Measurements from ENCODE around the gene ZFC3H1.
"Not testable (repeated sequence)": the region's sequence is repeated elsewhere in the genome, so short reads cannot be mapped to it uniquely, and the experiment has no call there.

The ZFC3H1 gene

DNA sequence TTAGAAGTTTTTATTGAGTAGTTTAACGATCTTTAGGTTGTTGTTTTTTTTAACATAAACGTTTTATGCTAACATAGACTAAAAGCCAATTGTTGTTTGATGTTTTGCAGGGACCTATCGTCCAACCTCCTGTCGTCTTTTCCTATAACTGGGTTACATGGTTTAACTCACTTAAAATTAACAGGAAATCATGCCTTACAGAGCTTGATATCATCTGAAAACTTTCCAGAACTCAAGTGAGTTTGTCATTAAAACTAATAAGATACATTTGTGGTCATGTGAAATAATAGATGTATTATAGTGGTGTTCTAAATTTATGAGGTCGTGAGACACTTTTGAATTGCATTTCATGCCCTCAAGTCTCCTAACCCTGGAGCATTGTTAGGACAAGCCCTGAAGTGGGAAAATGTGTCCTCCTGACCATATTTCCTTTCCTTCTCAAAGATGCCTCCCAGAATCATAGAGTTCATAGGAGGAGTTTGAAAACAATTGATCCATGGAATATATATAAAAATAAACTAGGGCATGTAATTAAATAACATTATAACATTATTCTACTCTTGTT, 84.9 kb downstream of the ZFC3H1 start:
- TF ChIP-seq PAX5 (IDR thresholded peaks at IDR 0.05; ENCODE audit: insufficient read depth, low read length, severe bottlenecking) (no peak), TAF1 (IDR thresholded peaks at IDR 0.05; ENCODE audit: low read depth, low read length) (no peak), SPI1 (IDR thresholded peaks at IDR 0.05; ENCODE audit: low read depth, low read length) (no peak), POLR2A (IDR thresholded peaks at IDR 0.05; ENCODE audit: low read depth, low read length) (no peak), POLR2AphosphoS5 (IDR thresholded peaks at IDR 0.05; ENCODE audit: low read depth, low read length) (no peak), POU2F2 (IDR thresholded peaks at IDR 0.05; ENCODE audit: low read depth, low read length) (no peak)
- FAIRE-seq: no peak
- no peak for DNase-seq (ENCODE audit: insufficient read length, low spot score)

DNA sequence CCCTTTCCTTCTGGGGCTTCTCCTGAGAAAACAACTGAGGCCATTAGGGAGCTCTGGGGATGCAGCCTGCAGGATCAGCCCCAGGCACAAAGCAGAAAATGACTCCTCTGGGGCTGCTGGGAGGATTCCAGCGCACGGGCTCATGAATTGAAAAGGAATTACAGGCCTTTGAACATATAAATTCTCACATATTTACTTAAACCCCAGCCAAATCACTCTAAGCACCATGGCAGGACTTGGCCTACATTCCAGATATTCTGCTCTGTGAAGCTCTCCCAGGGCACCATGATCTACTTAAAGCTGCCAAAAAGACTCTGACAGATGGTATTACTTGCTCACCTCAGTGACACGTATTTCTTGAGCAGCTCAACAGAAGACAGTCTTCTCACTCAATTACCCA, 87.2 kb downstream of the ZFC3H1 start:
- FAIRE-seq: no peak

GRCh38 chr12:71569885-71570284, 93.8 kb downstream of the ZFC3H1 start:
- not testable (repeated sequence) for DNase-seq (ENCODE audit: insufficient read length, low spot score); FAIRE-seq

More for the DNA sequence above, 87.2 kb downstream of the ZFC3H1 start:
- DNase-seq (ENCODE audit: insufficient read length, low spot score): no peak
- TF ChIP-seq TAF1 (IDR thresholded peaks at IDR 0.05; ENCODE audit: low read depth, low read length): no peak
- no peak for TF ChIP-seq POLR2AphosphoS5 (IDR thresholded peaks at IDR 0.05; ENCODE audit: low read depth, low read length)
- no peak for TF ChIP-seq POU2F2 (IDR thresholded peaks at IDR 0.05; ENCODE audit: low read depth, low read length)

- no peak for FAIRE-seq
- TF ChIP-seq PAX5 (IDR thresholded peaks at IDR 0.05; ENCODE audit: insufficient read depth, low read length, severe bottlenecking) (no peak), POLR2AphosphoS5 (IDR thresholded peaks at IDR 0.05; ENCODE audit: low read depth, low read length) (no peak), SPI1 (IDR thresholded peaks at IDR 0.05; ENCODE audit: low read depth, low read length) (no peak), POLR2A (IDR thresholded peaks at IDR 0.05; ENCODE audit: low read depth, low read length) (no peak), TAF1 (IDR thresholded peaks at IDR 0.05; ENCODE audit: low read depth, low read length) (no peak), POU2F2 (IDR thresholded peaks at IDR 0.05; ENCODE audit: low read depth, low read length) (no peak)
- DNase-seq (ENCODE audit: insufficient read length, low spot score): no peak
Measured at GRCh38 chr12:71567537-71567936, 96.1 kb downstream of the ZFC3H1 start.

GRCh38 chr12:71566655-71567054, 97.0 kb downstream of the ZFC3H1 start:
- DNase-seq (ENCODE audit: insufficient read length, low spot score): no peak
- TF ChIP-seq PAX5 (IDR thresholded peaks at IDR 0.05; ENCODE audit: insufficient read depth, low read length, severe bottlenecking) (no peak), POLR2AphosphoS5 (IDR thresholded peaks at IDR 0.05; ENCODE audit: low read depth, low read length) (no peak), SPI1 (IDR thresholded peaks at IDR 0.05; ENCODE audit: low read depth, low read length) (no peak), TAF1 (IDR thresholded peaks at IDR 0.05; ENCODE audit: low read depth, low read length) (no peak), POU2F2 (IDR thresholded peaks at IDR 0.05; ENCODE audit: low read depth, low read length) (no peak), POLR2A (IDR thresholded peaks at IDR 0.05; ENCODE audit: low read depth, low read length) (no peak)
- no peak for FAIRE-seq

GRCh38 chr12:71565535-71565934, 98.1 kb downstream of the ZFC3H1 start:
- DNase-seq (ENCODE audit: insufficient read length, low spot score) (no peak), FAIRE-seq (no peak)
- no peak for TF ChIP-seq POU2F2 (IDR thresholded peaks at IDR 0.05; ENCODE audit: low read depth, low read length)
- TF ChIP-seq TAF1 (IDR thresholded peaks at IDR 0.05; ENCODE audit: low read depth, low read length): no peak
- no peak for TF ChIP-seq SPI1 (IDR thresholded peaks at IDR 0.05; ENCODE audit: low read depth, low read length)
- TF ChIP-seq POLR2A (IDR thresholded peaks at IDR 0.05; ENCODE audit: low read depth, low read length): no peak
- TF ChIP-seq POLR2AphosphoS5 (IDR thresholded peaks at IDR 0.05; ENCODE audit: low read depth, low read length): no peak
- no peak for TF ChIP-seq PAX5 (IDR thresholded peaks at IDR 0.05; ENCODE audit: insufficient read depth, low read length, severe bottlenecking)

DNA sequence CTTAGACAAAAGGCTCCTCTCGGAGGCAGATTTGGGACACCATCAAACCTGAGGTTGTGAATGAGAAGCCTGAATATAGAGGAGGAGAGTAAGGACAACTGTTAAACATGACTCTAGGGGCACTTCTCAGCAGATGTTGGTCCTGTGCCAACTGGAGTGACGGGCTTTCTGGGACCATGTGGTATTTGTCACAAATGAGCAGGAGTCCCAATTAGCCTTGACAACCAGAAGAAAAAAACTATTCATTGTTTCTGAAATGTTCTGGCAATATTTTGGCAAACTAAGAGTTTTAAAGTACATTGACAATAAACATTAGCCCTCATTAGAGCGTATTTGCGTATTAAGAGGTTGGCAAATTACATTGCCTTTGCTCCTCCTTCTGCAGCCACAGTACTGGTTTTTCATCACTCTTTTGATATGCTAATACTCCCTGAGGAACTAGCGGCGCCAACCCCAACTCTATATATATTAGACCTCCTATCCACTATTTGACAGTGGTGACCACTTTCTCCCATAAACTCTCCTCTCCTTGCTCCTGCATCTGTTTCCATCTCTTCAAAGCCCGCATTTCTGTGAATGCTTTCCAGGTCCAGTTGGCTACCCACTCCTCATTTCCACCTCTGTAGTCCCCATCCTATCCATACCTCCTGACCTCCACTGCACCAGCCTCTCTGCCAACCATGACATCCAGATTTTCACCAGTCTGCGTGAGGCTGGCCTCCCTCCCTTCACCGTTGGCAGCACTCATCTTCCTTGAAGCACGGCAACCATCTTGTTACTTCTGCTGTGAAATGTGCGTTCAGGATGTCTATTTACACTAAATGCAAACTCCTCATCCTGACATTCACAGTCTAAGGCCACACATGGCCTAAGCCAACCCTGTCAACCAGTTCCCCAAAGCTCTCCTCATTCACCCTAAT, 100.7 kb downstream of the ZFC3H1 start:
- FAIRE-seq: no peak
- TF ChIP-seq SPI1 (IDR thresholded peaks at IDR 0.05; ENCODE audit: low read depth, low read length): no peak
- TF ChIP-seq PAX5 (IDR thresholded peaks at IDR 0.05; ENCODE audit: insufficient read depth, low read length, severe bottlenecking): no peak
- TF ChIP-seq TAF1 (IDR thresholded peaks at IDR 0.05; ENCODE audit: low read depth, low read length): no peak
- no peak for TF ChIP-seq POU2F2 (IDR thresholded peaks at IDR 0.05; ENCODE audit: low read depth, low read length)
- no peak for TF ChIP-seq POLR2A (IDR thresholded peaks at IDR 0.05; ENCODE audit: low read depth, low read length)
- no peak for TF ChIP-seq POLR2AphosphoS5 (IDR thresholded peaks at IDR 0.05; ENCODE audit: low read depth, low read length)
- DNase-seq (ENCODE audit: insufficient read length, low spot score): no peak

All from GM12891 (cell line).